DMS 273 treated with DMSO at 0.1 percent for 48 hours (cell line): ENCODE data around the gene PCDHB2.
"Not testable (repeated sequence)": the region's sequence is repeated elsewhere in the genome, so short reads cannot be mapped to it uniquely, and the experiment has no call there.

Experiments
- DNase-seq: peaks from one replicate; lab custom pipeline; 2025; lab: John Stamatoyannopoulos, UW

PCDHB2 gene

DNA sequence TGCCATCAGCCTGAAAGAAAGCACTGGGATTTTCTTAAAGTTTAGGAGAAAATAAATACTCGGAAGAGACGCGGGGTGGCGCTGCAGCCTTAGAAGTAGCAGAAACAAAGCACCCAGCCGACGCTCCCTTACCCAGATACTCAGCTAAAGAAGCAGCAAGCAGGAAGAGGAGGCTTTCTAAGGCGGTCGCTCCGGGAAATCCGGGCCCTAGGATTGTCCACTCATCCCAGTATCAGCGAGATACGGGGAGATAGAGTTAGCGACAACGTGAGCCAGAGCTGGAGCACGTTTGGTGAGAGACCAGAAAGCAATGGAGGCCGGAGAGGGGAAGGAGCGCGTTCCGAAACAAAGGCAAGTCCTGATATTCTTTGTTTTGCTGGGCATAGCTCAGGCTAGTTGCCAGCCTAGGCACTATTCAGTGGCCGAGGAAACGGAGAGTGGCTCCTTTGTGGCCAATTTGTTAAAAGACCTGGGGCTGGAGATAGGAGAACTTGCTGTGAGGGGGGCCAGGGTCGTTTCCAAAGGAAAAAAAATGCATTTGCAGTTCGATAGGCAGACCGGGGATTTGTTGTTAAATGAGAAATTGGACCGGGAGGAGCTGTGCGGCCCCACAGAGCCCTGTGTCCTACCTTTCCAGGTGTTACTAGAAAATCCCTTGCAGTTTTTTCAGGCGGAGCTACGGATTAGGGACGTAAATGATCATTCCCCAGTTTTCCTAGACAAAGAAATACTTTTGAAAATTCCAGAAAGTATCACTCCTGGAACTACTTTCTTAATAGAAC, at the start of gene PCDHB2:
TSS of gene PCDHB2 (plus strand) at position 135 of the 782 bp plus-strand sequence. CDS start at position 311, 176 bp downstream.
- DNase-seq: no peak

DNA sequence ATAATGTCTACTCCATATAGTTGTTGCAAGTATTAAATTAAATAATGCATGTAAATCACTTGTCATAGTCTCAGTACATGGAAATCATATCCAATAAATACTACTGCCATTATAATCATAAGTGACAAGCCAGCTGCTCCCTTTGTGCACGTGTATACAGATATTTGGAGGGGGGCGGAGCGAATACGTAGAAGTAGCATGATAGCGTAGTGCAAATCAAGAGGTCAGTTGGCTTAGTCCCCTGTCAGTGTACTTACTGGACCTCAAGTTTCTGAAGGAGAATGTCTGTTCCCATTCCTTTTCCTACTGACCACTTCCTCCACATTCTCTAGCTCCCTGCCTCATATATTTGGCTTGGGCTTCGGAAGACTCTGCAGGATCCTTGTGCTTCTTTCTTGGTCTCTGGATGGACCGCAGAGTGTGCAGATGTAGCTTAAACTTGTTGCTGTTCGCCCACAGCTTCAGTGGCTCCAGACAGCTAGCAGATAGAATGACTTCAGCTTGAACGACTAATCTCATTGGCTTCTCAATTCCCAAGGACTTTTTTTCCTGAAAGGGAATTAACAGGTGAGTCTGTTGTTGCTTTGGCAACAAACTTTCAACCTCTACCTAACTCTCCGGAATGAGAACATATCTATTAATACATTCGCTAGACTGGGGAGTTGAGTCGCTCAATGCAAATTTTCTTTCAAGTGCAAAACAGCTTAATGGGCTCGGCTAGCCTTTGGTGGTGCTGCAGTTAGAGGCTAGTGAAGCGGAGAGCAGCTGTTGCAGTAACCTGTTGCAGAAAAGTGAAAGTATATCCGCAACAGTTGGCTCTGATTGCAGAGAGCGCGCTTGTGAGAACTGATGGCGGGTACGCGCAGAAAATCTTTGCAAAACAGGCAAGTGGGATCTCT, 43.5 kb upstream of the PCDHB2 start, which contains the start of gene PCDHB1:
TSS of gene PCDHB1 (plus strand) at position 753 of the 899 bp plus-strand sequence. CDS start at position 850, 97 bp downstream.
- peak; percentile 40 for DNase-seq

DNA sequence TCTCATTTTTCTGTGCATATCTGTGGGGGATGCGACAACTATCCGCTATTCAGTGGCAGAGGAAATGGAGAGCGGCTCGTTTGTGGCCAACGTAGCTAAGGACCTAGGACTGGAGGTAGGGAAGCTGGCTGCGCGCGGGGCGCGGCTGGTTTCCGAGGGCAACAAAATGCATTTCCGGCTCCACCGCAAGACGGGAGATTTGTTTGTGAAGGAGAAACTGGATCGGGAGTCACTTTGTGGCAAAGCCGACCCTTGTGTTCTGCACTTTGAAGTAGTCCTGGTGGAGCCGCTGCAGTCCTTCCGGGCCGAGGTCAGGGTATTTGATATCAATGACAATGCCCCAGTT, 42.9 kb upstream of the PCDHB2 start:
- no peak for DNase-seq

DNA sequence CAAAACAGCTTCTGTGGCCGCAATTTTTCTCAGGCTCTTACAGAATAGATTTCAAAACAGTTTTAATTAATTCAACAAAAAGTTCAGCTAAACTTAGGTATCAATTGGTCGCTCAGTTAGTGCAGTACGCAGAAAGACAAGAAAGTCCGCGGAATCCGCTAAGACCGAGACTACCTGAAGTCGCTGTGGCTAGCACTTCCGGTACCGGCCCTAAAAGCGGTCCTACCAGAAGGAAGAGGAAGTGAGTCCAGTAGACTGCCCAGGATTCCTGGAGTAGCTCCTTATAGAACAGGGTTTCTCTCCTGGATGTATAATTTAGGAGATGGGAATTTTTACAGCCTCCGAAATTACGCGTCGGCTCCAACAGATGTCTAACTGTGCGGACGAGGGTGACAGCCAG, 16.6 kb upstream of the PCDHB2 start:
- no peak for DNase-seq

DNA sequence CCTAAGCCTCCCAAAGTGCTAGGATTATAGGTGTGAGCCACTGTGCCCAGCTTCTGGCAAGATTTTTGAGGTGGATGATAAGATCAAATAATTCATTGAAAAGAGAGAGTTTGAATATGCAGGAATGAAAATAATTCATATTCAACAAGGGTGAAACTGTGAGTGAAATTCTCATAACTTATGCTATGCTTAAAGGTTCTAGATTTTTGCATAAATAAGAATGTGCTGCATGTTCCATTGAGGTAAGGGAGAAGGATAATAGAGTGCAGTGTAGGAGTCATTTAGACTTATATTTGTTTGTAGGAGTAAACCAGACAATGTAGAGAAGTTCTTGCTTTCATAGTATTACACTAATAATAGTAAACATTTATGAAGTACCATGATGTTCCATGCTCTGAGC, 12.2 kb upstream of the PCDHB2 start:
- DNase-seq: no peak

DNA sequence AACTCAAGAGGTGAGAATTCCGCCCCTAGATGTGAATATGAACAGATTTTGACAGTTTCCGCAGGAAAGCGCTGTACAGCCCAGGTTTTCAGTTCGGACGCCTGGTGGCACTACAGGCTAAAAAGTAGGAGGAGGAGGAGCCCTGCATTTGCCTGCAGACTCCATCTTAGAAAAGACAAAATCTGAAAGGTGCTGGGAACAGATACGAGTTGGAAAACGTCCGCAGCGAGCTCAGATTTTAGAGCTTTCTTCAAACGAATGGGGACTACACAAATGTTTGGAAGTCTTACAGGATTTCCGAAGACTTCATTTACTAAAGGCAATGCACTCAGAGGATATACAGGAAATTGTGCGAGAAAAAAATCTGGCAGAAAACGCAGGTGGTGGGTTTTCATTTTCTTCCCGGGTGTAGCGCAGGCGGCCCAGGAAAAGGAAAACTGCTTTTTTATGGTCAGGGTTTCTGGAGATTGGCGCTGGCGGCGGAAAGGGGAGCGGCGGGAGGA, 9.9 kb upstream of the PCDHB2 start:
- peak; percentile 52 for DNase-seq

DNA sequence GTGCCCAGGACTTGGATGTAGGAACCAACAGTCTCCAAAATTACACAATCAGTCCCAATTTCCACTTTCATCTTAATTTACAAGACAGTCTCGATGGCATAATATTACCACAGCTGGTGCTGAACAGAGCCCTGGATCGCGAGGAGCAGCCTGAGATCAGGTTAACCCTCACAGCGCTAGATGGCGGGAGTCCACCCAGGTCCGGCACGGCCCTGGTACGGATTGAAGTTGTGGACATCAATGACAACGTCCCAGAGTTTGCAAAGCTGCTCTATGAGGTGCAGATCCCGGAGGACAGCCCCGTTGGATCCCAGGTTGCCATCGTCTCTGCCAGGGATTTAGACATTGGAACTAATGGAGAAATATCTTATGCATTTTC, 837 bp downstream of the PCDHB2 start:
- DNase-seq: no peak

DNA sequence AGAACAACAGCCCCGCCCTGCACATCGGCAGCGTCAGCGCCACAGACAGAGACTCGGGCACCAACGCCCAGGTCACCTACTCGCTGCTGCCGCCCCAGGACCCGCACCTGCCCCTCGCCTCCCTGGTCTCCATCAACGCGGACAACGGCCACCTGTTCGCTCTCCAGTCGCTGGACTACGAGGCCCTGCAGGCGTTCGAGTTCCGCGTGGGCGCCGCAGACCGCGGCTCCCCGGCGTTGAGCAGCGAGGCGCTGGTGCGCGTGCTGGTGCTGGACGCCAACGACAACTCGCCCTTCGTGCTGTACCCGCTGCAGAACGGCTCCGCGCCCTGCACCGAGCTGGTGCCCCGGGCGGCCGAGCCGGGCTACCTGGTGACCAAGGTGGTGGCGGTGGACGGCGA, 1.8 kb downstream of the PCDHB2 start:
- not testable (repeated sequence) for DNase-seq

DNA sequence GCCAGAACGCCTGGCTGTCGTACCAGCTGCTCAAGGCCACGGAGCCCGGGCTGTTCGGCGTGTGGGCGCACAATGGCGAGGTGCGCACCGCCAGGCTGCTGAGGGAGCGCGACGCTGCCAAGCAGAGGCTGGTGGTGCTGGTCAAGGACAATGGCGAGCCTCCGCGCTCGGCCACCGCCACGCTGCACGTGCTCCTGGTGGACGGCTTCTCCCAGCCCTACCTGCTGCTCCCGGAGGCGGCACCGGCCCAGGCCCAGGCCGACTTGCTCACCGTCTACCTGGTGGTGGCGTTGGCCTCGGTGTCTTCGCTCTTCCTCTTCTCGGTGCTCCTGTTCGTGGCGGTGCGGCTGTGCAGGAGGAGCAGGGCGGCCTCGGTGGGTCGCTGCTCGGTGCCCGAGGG, 2.2 kb downstream of the PCDHB2 start:
- DNase-seq: not testable (repeated sequence)

DNA sequence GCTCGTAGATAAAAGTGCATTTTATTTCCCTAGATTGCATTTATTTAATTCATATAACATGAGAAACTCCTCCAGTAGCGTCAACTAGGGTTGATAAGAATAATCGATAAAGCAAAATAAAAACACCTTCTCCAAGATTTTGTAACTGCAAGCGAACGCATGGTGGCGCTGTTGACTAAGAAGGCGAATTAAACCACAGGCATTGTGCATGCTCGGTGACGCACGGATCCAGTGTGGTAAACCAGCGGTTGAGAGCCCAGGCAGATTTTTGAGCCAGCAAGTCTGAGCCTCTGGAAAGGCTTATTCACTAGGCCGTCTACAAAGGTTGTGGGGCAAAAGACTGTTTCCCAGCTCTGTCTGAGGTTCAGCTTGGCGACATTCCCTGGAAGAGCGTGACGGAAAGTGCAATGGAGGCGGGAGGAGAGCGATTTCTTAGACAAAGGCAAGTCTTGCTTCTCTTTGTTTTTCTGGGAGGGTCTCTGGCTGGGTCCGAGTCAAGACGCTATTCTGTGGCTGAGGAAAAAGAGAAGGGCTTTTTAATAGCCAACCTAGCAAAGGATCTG, 5.9 kb downstream of the PCDHB2 start, which contains the start of gene PCDHB3:
TSS of gene PCDHB3 (plus strand) at position 231 of the 563 bp plus-strand sequence. CDS start at position 408, 177 bp downstream.
- DNase-seq: no peak

DNA sequence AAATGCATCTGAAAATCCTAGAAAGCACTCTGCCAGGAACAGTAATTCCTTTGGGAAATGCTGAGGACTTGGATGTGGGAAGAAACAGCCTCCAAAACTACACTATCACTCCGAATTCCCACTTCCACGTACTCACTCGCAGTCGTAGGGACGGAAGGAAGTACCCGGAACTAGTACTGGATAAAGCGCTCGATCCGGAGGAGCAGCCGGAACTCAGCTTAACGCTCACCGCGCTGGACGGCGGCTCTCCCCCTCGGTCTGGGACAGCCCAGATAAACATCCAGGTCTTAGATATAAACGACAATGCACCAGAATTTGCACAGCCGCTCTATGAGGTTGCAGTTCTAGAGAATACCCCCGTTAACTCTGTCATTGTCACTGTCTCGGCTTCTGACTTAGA, 6.6 kb downstream of the PCDHB2 start:
- no peak for DNase-seq

DNA sequence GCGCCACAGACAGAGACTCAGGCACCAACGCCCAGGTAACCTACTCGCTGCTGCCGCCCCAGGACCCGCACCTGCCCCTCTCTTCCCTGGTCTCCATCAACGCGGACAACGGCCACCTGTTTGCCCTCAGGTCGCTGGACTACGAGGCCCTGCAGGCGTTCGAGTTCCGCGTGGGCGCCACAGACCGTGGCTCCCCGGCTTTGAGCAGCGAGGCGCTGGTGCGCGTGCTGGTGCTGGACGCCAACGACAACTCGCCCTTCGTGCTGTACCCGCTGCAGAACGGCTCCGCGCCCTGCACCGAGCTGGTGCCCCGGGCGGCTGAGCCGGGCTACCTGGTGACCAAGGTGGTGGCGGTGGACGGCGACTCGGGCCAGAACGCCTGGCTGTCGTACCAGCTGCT, 7.7 kb downstream of the PCDHB2 start:
- DNase-seq: not testable (repeated sequence)

DNA sequence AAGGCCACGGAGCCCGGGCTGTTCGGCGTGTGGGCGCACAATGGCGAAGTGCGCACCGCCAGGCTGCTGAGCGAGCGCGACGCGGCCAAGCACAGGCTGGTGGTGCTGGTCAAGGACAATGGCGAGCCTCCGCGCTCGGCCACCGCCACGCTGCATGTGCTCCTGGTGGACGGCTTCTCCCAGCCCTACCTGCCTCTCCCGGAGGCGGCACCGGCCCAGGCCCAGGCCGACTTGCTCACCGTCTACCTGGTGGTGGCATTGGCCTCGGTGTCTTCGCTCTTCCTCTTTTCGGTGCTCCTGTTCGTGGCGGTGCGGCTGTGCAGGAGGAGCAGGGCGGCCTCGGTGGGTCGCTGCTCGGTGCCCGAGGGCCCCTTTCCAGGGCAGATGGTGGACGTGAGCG, 8.1 kb downstream of the PCDHB2 start:
- not testable (repeated sequence) for DNase-seq

DNA sequence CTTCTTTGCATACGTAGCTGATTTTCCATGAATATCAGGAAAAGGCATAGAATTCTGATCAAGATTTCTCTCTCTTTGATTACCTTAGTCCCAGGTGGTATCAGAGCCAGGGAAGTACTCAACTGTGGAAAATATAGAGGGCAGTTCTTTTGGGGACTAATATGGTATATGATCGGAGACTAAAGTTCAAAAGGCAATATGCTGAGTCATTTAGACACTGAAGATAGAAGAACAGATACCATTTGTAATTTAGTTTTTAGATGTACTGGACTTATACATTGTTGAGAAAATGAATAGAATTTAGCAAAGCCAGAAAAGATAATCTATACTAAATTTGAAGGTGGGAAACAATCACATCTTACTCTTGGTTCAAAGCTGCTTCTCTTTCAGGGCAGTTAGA, 10.9 kb downstream of the PCDHB2 start:
- no peak for DNase-seq

DNA sequence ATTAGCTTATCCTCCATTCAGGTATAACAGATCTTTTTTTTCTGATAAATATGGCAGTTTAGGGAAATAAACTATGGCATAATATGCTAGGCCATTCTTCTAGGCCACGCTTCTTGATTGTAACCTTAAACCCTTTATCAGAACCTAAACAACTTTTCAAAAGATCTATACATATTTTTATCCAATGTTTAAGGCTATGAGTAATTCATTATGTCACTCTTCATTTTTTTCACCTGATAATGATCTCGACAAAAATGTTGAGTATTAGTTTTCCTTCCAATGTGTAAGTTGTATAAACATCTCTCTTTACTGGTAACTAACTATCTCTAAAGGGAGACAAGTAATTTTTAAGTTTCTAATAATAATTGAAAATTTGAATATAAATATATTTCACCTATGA, 24.8 kb downstream of the PCDHB2 start:
- no peak for DNase-seq

DNA sequence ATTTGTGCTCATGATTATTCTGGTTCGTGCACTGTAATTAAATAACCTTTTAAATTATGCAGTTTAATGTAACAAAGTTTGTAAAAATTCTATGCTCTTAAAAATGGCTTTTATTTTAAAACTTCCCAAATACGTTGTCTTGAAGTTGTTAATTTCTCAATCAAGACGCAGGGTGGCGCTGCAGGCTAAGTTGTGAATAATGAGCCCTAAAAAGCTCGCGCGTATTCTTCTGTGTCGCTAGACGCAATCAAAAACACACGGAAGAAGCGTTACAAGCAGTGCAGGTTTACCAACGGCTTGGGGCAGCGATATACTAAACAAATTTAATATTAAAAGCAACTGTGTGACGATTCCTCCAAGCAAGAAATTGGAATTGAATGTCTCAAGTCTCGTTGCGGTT, 27.1 kb downstream of the PCDHB2 start, which contains the start of gene PCDHB4:
TSS of gene PCDHB4 (plus strand) at position 256 of the 400 bp plus-strand sequence. CDS start 181 bp downstream, outside the sequence.
- no peak for DNase-seq

DNA sequence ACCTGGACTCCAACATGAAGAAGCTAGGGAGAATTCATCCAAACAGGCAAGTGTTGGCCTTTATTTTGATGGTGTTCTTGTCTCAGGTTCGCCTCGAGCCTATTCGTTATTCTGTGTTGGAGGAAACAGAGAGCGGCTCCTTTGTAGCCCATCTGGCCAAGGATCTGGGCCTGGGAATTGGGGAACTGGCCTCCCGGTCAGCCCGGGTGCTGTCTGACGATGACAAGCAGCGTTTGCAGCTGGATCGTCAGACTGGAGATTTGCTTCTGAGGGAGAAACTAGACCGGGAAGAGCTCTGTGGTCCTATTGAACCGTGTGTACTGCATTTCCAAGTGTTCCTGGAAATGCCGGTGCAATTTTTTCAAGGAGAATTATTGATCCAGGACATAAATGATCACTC, 27.6 kb downstream of the PCDHB2 start:
- no peak for DNase-seq

DNA sequence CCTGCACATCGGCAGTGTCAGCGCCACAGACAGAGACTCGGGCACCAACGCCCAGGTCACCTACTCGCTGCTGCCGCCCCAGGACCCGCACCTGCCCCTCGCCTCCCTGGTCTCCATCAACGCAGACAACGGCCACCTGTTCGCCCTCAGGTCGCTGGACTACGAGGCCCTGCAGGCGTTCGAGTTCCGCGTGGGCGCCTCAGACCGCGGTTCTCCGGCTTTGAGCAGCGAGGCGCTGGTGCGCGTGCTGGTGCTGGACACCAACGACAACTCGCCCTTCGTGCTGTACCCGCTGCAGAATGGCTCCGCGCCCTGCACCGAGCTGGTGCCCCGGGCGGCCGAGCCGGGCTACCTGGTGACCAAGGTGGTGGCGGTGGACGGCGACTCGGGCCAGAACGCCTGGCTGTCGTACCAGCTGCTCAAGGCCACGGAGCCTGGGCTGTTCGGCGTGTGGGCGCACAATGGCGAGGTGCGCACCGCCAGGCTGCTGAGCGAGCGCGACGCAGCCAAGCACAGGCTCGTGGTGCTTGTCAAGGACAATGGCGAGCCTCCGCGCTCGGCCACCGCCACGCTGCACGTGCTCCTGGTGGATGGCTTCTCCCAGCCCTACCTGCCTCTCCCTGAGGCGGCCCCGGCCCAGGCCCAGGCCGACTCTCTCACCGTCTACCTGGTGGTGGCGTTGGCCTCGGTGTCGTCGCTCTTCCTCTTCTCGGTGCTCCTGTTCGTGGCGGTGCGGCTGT, 29.2 kb downstream of the PCDHB2 start:
- DNase-seq: not testable (repeated sequence)

DNA sequence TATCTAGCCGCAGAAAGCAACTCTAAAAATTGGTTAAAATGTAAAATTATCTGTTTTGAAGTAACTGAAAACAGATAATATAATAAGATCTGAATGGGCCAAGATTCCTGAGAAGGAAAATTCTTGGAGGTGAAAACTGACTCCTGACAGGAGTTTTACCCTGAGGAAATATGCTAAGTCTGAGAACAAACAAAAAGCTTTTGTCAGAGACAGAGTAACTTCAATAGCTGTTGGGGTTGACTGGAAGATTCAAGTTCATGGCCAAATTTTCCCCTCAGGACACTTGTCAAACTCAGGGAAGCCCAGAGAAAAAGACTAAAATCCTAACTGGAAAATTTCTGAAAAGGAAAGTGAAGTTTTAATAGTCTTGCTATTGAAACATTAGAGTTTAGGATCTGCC, 32.9 kb downstream of the PCDHB2 start:
- no peak for DNase-seq

DNA sequence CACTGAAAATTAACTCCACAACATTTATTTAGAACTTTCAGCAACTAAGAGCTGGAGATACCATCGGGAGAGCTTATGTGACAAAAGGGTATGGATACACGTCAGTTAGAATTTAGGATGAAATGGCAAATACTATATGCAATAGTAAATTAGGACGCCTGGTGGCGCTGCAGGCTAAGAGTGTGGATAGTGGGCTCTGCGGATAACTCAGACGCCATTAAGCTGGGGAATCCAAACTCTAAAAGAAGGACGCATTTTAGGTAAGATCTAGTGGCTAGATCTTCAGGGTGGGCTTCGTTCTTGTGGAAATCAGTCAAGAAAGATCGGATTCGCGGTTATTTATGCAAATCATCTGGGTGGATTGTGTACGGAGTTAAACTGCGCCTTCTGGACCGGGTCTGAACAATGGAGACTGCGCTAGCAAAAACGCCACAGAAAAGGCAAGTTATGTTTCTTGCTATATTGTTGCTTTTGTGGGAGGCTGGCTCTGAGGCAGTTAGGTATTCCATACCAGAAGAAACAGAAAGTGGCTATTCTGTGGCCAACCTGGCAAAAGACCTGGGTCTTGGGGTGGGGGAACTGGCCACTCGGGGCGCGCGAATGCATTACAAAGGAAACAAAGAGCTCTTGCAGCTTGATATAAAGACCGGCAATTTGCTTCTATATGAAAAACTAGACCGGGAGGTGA, 40.8 kb downstream of the PCDHB2 start, which contains the start of gene PCDHB5:
TSS of gene PCDHB5 (plus strand) at position 177 of the 688 bp plus-strand sequence. CDS start at position 406, 229 bp downstream.
- no peak for DNase-seq
